Omental fat pad (tissue), 4 donors: Measurements from ENCODE around the gene NTN5. TPM values are rescaled to one million over a fixed set of nuclear protein-coding genes. Genes with fewer than 3 reads are reported as not detected.

Source experiments
- ATAC-seq: fragments of 150-250 bp; one replicate; pipeline ENCODE4 v1.9.1; 2016; ENCODE audit warnings: mild to moderate bottlenecking, moderate library complexity; ENCODE audit not compliant: low FRiP score
- DNase-seq: peaks from one replicate; pipeline ENCODE4 v3.0.0-alpha.2; 2019; ENCODE audit warnings: low spot score
- total RNA-seq, 4 donors: library from RNA; depleted of rRNA; stranded (reverse); fragments of >200 nt; gene quantifications; one replicate each; pipeline ENCODE4 v1.1.0, GENCODE V29; 2016
- TF ChIP-seq, protein P1 (sequence below), 3 donors: fragments of 450-650 bp; IDR thresholded peaks; one replicate each; pipeline ENCODE4 v1.5.1; 2016 to 2017; ENCODE audit warnings: antibody characterized with exemption in 3 of 3, mild to moderate bottlenecking in 3 of 3, moderate library complexity in 2 of 3

The NTN5 gene
- total RNA-seq, 4 donors from 2014 or later, result 0.47 TPM; not detected in 3

DNA sequence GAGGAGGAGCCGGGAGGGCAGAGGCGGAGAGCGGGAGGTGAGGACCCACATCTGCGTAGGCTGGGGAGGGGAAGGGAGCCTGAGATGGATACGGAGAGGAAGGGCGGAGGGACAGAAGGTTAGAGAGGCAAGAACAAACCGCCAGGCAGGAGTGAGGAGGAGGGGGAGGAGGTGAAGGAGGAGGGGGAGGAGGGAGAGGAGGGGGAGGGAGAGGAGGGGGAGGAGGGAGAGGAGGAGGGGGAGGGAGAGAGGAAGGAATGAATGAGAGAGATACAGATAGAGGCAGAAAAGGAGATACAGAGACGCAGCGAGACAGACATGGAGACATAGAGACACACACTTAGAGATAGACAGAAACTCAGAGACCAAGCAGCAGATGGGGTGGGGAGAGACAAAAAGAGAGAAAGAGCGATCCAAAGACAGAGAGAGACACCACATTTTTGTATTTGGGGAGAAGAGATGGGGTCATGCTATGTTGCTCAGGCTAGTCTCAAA is 26.0 kb downstream of the NTN5 start:
- ATAC-seq, result no peak
- TF ChIP-seq, protein P1, sequence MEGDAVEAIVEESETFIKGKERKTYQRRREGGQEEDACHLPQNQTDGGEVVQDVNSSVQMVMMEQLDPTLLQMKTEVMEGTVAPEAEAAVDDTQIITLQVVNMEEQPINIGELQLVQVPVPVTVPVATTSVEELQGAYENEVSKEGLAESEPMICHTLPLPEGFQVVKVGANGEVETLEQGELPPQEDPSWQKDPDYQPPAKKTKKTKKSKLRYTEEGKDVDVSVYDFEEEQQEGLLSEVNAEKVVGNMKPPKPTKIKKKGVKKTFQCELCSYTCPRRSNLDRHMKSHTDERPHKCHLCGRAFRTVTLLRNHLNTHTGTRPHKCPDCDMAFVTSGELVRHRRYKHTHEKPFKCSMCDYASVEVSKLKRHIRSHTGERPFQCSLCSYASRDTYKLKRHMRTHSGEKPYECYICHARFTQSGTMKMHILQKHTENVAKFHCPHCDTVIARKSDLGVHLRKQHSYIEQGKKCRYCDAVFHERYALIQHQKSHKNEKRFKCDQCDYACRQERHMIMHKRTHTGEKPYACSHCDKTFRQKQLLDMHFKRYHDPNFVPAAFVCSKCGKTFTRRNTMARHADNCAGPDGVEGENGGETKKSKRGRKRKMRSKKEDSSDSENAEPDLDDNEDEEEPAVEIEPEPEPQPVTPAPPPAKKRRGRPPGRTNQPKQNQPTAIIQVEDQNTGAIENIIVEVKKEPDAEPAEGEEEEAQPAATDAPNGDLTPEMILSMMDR (IDR thresholded peaks at IDR 0.05), result no peak
- no peak for DNase-seq

DNA sequence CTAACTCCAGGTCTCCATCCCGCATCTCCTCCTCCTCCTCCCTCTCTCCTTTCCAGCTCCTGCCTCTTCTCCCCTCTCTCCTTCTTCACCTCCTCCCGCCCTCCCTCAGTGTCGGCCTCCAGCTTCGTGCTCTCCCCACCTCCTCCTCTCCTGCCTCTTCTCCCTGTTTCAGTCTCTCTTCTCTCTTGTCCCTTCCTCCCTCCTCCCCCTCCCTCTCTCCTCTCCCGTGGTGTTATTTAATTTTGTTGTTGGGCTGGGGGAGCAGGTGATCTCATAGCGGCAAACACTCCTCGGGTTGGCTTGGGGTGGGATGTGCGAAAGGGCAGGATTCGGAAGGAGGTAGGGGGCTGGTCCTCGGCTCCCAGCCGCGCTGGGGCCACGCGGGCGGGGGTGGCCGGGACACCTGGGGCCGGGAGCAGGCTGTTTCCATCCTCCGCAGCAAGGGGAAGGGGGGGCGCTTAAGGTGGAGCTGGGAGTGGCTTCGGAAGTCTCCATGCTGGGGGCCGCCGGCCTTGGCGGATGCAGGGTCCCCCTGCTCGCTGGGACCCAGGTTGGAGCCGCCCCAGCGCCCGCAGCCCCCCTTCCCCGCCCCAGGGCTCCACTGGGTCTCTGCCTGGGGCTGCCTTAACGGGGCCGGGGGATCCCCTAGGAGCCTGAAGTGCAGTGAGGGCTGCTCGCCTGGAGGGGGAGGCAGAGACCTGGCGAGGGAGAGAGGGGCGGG is 26.7 kb downstream of the NTN5 start, which contains the start of gene CA11:
Gene CA11, minus strand, starts transcription at position 187 of the 721 bp plus-strand sequence. CDS start 555 bp downstream, outside the sequence.
- TF ChIP-seq, protein P1 (IDR thresholded peaks at IDR 0.05), result peak in 2 of 3 donors; percentile 23 to 36
- peak; percentile 91 for ATAC-seq
- peak; percentile 83 for DNase-seq

DNA sequence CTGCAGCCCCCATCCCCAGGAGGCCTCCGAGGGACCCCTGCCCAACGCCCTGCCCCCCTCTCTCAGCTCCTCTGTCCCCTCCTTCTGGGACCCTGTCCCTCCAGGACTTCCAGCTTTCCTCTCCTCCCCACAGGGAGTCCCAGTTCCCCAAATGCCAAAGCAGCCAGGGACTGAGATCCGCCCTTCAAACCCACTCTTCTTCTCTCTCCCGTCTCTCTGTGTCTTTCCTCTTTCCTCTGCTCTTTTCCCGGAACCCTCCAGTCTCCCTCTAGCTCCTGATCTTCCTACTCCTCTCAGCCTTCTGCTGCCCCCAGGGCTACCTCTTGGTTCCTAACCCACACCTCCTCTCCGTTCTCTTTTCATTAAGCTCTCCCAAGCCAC is 27.2 kb downstream of the NTN5 start:
- ATAC-seq, result peak; percentile 2
- no peak for DNase-seq
- TF ChIP-seq, protein P1 (IDR thresholded peaks at IDR 0.05), result no peak

DNA sequence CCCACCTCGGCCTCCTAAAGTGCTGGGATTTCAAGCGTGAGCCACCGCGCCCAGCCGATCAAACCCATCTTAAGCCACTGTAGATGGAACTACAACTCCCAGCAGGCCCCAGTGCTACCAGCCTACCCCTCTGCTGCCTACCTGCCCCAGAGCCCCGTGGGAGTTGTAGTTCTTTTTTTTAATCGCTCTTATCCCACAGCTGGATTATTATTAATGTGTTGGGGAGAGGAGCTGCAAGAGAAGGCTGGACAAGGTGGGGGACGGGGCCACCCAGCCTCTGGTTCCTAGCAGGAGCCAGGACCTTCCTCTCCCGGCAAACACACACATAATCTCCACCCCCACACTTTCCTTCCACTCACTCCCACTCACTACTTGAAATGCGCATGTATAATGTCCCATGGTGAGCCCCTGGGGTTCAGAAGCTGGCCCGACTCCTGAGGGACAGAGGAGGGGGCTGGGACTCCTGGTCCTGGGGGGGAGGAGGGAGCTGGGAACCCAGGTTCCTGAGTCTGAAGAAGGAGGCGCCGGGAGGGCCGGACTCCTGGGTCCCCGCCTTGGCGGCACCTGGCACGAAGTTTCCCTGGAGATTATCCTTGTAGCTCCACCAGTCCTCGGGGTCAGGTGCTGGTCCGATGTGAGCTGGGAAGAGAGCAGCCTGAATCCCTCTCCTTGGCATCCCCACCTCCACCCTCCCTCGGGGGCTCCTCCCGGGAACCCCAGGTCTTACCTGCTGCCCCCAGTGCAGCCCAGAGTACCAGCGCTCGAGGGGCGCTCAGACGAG is 27.8 kb downstream of the NTN5 start:
- DNase-seq (peak; percentile 58), ATAC-seq (peak; percentile 72)
- TF ChIP-seq, protein P1 (IDR thresholded peaks at IDR 0.05), result no peak

DNA sequence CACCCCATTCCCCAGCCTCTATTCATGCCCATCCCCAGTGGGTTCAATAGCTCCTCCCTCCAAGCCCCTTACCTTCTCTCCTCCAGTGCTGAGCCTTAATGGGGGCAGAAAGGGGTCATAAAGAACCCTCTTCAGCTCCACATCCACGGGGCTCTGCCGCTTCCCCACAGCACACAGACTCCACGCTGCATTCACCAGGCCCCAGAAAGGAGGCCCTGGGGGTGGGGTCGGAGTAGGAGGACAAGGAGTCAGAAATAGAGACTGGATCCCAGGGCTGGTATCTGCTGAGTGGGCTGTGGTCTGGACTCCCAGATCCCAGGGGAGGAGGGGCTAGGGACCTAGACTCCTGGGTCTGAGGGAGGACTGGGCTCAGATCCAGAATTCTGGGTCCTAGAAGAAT is 28.5 kb downstream of the NTN5 start:
- ATAC-seq, result no peak

DNA sequence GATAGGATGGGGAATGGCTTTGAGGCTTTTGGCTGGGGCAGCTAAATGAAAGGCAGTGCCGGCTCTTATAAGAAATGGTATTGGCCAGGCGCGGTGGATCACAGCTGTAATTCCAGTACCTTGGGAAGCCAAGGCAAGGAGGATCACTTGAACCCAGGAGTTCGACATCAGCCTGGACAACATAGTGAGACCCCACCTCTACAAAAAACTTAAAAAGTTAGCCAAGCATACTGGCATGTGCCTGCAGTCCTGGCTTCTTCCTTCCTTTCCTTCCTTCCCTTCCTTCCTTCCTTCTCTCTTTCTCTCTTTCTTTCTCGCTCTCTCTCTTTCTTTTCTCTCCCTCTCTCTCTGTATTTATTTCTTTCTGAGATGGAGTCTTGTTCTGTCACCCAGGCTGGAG is 30.0 kb downstream of the NTN5 start:
- no peak for ATAC-seq
- TF ChIP-seq, protein P1 (IDR thresholded peaks at IDR 0.05), result no peak
- no peak for DNase-seq

More for the DNA sequence above, 28.5 kb downstream of the NTN5 start:
- DNase-seq, result no peak
- TF ChIP-seq, protein P1 (IDR thresholded peaks at IDR 0.05), result no peak
